ENCODE measurements around the gene EARS2. TPM values are rescaled to one million over a fixed set of nuclear protein-coding genes. Genes with fewer than 3 reads are reported as not detected.

Gene EARS2
- total and polyA plus RNA-seq, 9 of the 15 experiments (the other 6 are each of a cell fraction or from before 2014, with no cell fraction given), result 17.6 to 58.6 (median 36.3) TPM

DNA sequence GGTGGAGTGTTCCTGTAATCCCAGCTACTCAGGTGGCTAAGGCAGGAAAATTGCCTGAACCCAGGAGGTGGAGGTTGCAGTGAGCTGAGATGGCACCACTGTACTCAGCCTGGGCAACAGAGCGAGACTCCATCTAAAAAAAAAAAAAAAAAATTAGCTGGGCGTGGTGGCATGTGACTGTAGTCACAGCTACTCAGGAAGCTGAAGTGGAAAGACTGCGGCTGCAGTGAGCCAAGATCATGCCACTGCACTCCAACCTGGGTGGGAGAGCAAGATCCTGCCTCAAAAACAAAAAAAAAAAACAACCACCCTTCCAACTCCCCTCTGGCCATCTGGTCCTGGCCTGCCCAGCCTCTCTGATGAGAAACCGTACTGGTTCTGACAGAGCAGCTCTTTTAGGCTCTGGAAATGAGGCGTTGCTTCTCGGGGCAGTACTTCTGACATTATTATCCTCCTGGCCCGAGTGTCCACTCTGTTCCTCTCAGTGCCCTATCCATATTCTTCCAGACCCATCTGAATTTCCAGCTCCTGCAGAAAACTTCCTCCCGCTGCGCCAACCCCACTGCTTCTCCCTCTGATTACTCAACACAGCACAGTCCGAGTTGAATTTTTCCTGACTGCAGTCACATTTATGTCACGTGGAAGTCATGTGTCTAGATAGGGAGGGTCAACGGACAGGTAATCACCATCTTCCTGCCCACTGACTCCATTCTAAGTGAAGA is 60.2 kb downstream of the EARS2 start (continued):
- TF ChIP-seq, protein P1, sequence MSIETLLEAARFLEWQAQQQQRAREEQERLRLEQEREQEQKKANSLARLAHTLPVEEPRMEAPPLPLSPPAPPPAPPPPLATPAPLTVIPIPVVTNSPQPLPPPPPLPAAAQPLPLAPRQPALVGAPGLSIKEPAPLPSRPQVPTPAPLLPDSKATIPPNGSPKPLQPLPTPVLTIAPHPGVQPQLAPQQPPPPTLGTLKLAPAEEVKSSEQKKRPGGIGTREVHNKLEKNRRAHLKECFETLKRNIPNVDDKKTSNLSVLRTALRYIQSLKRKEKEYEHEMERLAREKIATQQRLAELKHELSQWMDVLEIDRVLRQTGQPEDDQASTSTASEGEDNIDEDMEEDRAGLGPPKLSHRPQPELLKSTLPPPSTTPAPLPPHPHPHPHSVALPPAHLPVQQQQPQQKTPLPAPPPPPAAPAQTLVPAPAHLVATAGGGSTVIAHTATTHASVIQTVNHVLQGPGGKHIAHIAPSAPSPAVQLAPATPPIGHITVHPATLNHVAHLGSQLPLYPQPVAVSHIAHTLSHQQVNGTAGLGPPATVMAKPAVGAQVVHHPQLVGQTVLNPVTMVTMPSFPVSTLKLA (conservative IDR thresholded peaks at IDR 0.05), result peak; percentile 25 to 60; a peak in 2 of 4 replicates
- TF ChIP-seq CEBPG (CRISPR knock-in tag; IDR thresholded peaks at IDR 0.05), result 0 out of 2 replicates have a peak, but pooled peaks have one; percentile 32
- 0 out of 4 replicates have a peak, but pooled peaks of 1 of the 2 experiments have one; percentile 23 for TF ChIP-seq CEBPG (tag; conservative IDR thresholded peaks at IDR 0.05 in 1 of 2, IDR thresholded peaks at IDR 0.05 in 1 of 2)
- TF ChIP-seq FOXK2 (conservative IDR thresholded peaks at IDR 0.05 in 1 of 2, IDR thresholded peaks at IDR 0.05 in 1 of 2; ENCODE audit: low read depth in 2 of 2), result 0 out of 4 replicates have a peak, but pooled peaks have one; percentile 22 to 42
- TF ChIP-seq SLC30A9 (CRISPR knock-in tag; IDR thresholded peaks at IDR 0.05), result no peak
- TF ChIP-seq CBFA2T2 (conservative IDR thresholded peaks at IDR 0.05), result peak; percentile 54
- TF ChIP-seq, protein P2, sequence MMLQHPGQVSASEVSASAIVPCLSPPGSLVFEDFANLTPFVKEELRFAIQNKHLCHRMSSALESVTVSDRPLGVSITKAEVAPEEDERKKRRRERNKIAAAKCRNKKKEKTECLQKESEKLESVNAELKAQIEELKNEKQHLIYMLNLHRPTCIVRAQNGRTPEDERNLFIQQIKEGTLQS (IDR thresholded peaks at IDR 0.05), result peak; percentile 18; the same call in 1 of the 2 replicates
- TF ChIP-seq, protein P2 (CRISPR knock-in tag; conservative IDR thresholded peaks at IDR 0.05), result no peak
- no peak for TF ChIP-seq NFATC3 (IDR thresholded peaks at IDR 0.05)
- no peak for TF ChIP-seq GTF2F1 (IDR thresholded peaks at IDR 0.05; ENCODE audit: low read depth, low read length)
- TF ChIP-seq GTF2B (IDR thresholded peaks at IDR 0.05; ENCODE audit: extremely low read depth, insufficient read length), result no peak
- peak; percentile 63 for TF ChIP-seq CEBPB (tag; IDR thresholded peaks at IDR 0.05)
- no peak for TF ChIP-seq HES1 (IDR thresholded peaks at IDR 0.05; ENCODE audit: low read depth)
- TF ChIP-seq TFE3 (CRISPR knock-in tag; IDR thresholded peaks at IDR 0.05), result peak; percentile 44; the same call in 1 of the 2 replicates
- peak; percentile 68; the same call in 1 of the 2 replicates for TF ChIP-seq TOE1 (IDR thresholded peaks at IDR 0.05; ENCODE audit: borderline replicate concordance)
- no peak for TF ChIP-seq TOE1 (CRISPR knock-in tag; IDR thresholded peaks at IDR 0.05; ENCODE audit: borderline replicate concordance, low read depth)
- TF ChIP-seq MAZ (CRISPR knock-in tag; conservative IDR thresholded peaks at IDR 0.05 in 1 of 2, IDR thresholded peaks at IDR 0.05 in 1 of 2), result 0 out of 4 replicates have a peak, but pooled peaks of 1 of the 2 experiments have one; percentile 16
- 0 out of 2 replicates have a peak, but pooled peaks have one; percentile 27 for TF ChIP-seq MTA3 (IDR thresholded peaks at IDR 0.05; ENCODE audit: borderline replicate concordance)
- no peak for TF ChIP-seq ZNF740 (CRISPR knock-in tag; IDR thresholded peaks at IDR 0.05)
- TF ChIP-seq ZNF740 (tag; IDR thresholded peaks at IDR 0.05), result no peak
